ENCODE measurements around the gene RHOA. TPM values are rescaled to one million over a fixed set of nuclear protein-coding genes. Genes with fewer than 3 reads are reported as not detected.

RHOA gene
- 459 to 577 TPM (median 461 TPM) in 5 replicates for total RNA-seq (2022; extraction: Qiagen RNA extraction)

GRCh38 chr3:49411968-49412631 lies at the start of gene RHOA, which contains the start of gene TCTA:
TSS of gene RHOA (minus strand) at chr3:49411976. CDS start at chr3:49375589, 36,387 bp downstream.
TSS of gene TCTA (plus strand) at chr3:49412423. CDS start at chr3:49412427, 4 bp downstream.

GRCh38 chr3:49422379-49423248 lies 10.8 kb upstream of the RHOA start, which contains the start of gene AMT:
TSS of gene AMT (minus strand) at chr3:49422473. CDS start at chr3:49422450, 23 bp downstream.

GRCh38 chr3:49358217-49358883 lies 53.4 kb downstream of the RHOA start, which contains the start of gene GPX1:
TSS of gene GPX1 (minus strand) at chr3:49358353. CDS start at chr3:49358278, 75 bp downstream.

GRCh38 chr3:49339941-49340800 lies 71.6 kb downstream of the RHOA start, which contains the start of gene USP4:
TSS of gene USP4 (minus strand) at chr3:49340053. CDS start at chr3:49340024, 29 bp downstream.

Other genes starting within 250 kb of the RHOA start
- 12.1 to 16.0 TPM (median 14.4 TPM) in 5 replicates for gene CCDC71, start 245.6 kb downstream of the RHOA start, total RNA-seq (2022; extraction: Qiagen RNA extraction)
- 3.6 to 5.8 TPM (median 4.7 TPM) in 5 replicates for gene KLHDC8B, start 240.4 kb downstream of the RHOA start, total RNA-seq (2022; extraction: Qiagen RNA extraction)
- 1.8 to 2.4 TPM (median 2.1 TPM) in 5 replicates for gene C3orf62, start 134.7 kb downstream of the RHOA start, total RNA-seq (2022; extraction: Qiagen RNA extraction)
- 11.9 to 15.5 TPM (median 14.2 TPM) in 5 replicates for gene USP4, start 71.9 kb downstream of the RHOA start, total RNA-seq (2022; extraction: Qiagen RNA extraction)
- 272 to 325 TPM (median 297 TPM) in 5 replicates for gene GPX1, start 53.6 kb downstream of the RHOA start, total RNA-seq (2022; extraction: Qiagen RNA extraction)
- gene TCTA, start 447 bp upstream of the RHOA start, total RNA-seq (2022; extraction: Qiagen RNA extraction), result 20.8 to 24.4 TPM (median 23.1 TPM) in 5 replicates
- 0.32 to 0.53 TPM (median 0.42 TPM) in 5 replicates for gene AMT, start 10.5 kb upstream of the RHOA start, total RNA-seq (2022; extraction: Qiagen RNA extraction)
- 4.8 to 6.1 TPM (median 5.6 TPM) in 5 replicates for gene NICN1, start 17.3 kb upstream of the RHOA start, total RNA-seq (2022; extraction: Qiagen RNA extraction)
- 47.2 to 61.1 TPM (median 56.0 TPM) in 5 replicates for gene DAG1, start 58.3 kb upstream of the RHOA start, total RNA-seq (2022; extraction: Qiagen RNA extraction)
- 0.12 to 0.19 TPM (median 0.16 TPM) in 5 replicates for gene BSN, start 142.5 kb upstream of the RHOA start, total RNA-seq (2022; extraction: Qiagen RNA extraction)